Muscle of back (tissue), 11 donors: Measurements from ENCODE around the gene VASN. TPM values are rescaled to one million over a fixed set of nuclear protein-coding genes. Genes with fewer than 3 reads are reported as not detected.
"Not testable (repeated sequence)": the region's sequence is repeated elsewhere in the genome, so short reads cannot be mapped to it uniquely, and the experiment has no call there.

Experiments
- DNase-seq, 3 donors: peaks; one replicate each; pipeline versions ENCODE4 v3.0.0 to v3.0.0-alpha.2; 2013
- polyA plus RNA-seq, 10 donors: library from polyadenylated mRNA; unstranded; fragments of 120-200 nt; gene quantifications; one replicate each; pipeline ENCODE4 v1.2.1, GENCODE V29; 2013; ENCODE audit not compliant: insufficient read length in 10 of 10

Gene VASN
- polyA plus RNA-seq, 10 donors: 9.5 to 26.6 (median 14.3) TPM

- no peak for DNase-seq
These were observed 36.7 kb upstream of the VASN start for GRCh38 chr16:4334724-4335495.

GRCh38 chr16:4336701-4337539 lies 34.7 kb upstream of the VASN start:
- DNase-seq: no peak

GRCh38 chr16:4337540-4338088 lies 34.0 kb upstream of the VASN start:
- DNase-seq: no peak

DNA sequence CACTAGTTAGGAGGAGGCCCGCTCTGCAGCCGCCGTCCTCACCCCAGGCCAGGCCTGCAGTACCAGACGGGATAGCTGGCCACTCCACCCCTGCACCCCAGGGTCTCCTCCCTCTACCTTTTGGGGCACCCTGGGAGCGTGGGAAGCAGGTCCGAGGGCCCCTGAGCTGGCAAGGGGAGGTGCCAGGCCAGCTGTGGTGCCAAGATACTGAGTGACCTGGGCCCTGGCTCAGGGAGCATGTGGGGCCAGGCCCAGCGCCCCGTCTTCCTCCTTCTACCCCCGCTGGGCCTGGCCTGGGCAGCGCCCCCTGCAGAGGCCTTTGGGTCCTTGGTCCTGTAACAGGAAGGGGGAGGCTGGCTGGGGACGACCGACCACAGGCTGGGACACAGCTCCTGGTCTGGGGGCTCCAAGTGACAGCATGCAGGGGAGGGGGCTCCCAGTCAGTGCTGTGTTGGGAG lies 33.5 kb upstream of the VASN start:
- DNase-seq: no peak

DNA sequence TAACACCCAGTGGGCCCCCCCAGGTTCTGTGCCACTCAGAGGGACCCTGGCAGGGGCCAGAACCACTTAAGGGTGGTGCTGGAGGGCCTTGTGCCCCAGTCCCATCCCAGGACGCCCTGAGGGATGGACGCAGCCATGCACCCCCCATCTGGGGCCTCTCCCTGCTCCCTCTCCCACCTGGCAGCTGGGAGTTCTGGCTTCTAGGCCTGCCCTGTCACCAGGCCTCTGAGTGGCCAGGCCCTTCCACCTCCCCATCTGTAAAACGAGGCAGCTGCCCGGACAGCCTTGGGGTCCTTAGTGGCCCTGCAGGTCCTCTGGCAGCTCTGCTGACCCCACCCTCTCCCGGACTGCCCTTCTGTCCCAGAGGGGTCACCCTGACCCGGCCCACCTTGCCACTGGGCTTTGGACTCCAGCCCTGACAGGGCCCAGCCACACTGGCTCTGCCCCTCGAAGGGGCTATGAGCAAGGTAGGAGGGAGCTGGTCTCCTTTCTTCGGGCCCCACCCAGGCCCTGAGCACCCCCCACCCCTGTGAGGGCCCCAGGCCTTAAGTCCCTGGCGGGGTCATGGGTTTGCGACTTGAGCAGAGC lies 32.8 kb upstream of the VASN start:
- DNase-seq: peak in 1 of 3 donors; percentile 31

DNA sequence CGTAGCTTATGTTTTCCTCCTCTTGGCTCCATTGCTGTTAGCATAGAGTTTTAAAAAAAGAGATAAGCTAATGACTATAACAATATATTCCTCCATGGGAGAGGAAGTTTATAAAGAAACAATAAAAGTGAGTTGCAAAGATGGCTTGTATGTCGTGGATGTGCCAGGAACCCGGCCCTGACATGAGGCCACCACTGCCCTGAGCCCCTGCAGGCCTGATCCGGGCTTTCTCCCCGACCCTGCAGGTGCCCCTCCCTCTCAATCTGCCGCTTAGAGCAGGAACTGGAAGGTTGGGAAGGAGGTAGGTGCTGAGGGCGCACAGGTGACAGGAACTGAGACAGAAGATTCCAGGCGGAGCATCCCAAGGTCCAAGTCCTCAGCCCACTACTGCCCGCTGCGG lies 32.2 kb upstream of the VASN start:
- no peak for DNase-seq

DNA sequence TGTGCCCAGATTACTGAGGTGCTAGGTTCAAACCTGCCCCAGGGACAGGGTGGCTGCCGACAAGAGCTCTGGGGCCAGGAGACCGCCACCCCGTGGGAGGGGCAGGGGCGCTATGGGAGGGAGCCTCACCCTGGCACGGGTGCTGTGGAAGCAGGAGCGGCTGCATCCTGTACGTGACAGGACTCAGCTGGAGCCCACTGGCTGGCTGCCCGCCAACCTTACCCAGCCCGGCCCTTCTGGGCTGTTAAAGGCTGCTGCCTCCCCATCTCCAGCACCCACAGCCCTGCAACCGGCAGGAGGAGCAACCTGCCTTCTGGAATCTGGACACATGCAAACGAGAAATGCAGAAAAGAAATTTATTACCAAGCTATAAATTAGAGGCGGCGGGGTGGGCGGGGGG lies 31.7 kb upstream of the VASN start:
- DNase-seq: peak in 1 of 3 donors; percentile 61

DNA sequence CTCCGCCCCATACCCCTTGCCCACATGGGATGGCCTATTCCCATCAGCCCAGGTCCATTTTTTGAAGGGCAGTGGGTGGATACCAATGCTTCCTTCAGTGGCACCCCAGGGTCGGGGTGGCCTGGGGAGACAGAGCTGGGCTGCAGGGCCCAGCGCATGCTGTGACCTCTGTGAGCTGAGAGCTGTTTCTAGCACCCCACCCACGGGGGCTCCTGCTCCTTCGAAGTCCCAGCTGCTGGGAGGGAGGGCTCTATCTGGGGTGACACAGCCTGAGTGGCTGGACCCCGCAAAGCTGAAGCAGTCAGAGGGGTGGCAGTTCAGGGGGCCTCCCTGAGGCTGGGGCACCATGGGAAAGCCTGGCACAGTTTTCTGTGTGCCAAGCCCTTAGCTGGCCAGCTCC lies 31.2 kb upstream of the VASN start:
- DNase-seq: no peak

GRCh38 chr16:4341250-4341649 lies 30.4 kb upstream of the VASN start:
- DNase-seq: no peak

DNA sequence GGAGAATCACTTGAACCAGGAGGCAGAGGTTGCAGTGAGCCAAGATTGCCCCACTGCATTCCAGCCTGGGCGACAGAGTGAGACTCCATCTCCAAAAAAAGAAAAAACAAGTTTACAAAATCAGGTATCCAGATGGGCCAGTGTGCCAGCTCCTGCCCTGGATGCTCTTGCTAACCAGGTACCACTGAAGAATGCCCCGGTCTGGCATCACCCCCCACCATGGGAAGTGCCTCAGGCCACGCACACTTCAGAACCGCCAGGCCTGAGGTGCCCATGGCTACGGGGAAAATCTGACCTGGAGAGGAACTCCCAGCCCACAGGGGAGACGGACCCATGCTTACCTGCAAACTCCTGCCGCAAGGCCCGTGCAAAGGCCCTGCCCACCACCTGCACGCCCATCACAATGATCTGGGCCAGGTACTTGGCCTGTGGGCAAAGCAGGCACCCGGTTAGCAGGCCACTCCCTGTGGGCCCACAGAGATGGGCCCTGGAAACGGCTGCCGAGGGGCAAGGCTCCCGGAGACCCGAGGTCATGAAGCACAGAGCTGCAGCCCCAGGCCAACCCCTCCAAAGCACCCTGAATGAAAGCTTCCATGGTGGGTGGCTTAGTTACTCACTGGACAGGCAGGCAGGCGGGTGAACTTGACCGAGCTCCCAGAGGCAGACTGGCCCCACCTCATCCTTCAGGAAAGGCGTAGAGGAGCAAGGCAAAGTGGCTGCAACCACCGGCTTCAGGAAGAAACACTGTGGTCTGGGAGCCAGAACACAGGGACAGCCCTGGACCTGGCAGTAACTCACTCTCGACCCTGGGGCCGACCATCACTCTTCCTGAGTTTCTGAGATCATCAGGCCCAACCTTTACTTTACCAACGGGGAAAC lies 28.5 kb upstream of the VASN start:
- DNase-seq: no peak

- not testable (repeated sequence) for DNase-seq
These were observed 27.2 kb upstream of the VASN start for GRCh38 chr16:4344300-4344982.

DNA sequence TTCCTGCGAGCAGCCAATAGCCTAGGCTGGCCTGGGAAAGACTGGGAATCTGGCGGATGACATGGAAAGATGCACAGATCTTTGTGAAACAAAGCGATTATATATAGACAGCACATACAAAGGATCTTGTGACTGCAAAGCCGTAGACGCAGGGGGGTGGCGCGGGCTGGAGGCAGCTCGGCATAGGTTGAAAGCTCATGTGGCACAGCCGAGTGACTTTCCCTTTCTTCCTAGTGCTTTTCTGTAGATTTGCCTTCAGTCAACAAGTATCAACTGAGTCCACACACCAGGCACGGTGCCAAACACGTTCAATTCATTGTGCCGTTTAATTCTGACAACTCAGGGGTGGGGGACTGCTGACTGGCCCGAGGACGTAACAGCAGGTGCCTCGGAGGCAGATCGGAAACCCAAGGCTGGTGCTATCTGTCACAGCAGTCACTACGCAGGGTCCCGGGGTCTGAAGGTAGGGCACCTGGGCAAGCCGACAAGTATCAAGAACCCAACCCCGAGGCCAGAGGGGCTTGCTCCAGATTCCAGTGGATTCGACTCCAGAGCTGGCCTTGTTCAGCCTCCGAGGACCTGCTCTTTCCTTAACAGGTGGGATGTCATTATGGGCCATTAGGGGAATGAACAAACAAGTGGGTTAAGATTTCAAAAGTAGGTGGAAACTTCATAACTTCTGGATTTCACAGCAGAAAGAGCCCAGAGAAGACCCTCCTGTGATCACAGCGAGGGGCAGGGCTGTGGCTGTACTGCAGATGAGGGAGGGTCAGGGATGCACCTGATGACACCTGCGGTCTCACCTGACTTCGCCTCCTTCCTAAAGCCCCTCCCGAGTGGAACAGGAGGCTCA lies 26.4 kb upstream of the VASN start:
- no peak for DNase-seq

- DNase-seq: no peak
These were observed 25.5 kb upstream of the VASN start for GRCh38 chr16:4345836-4346781.

GRCh38 chr16:4347010-4347409 lies 24.6 kb upstream of the VASN start:
- no peak for DNase-seq

DNA sequence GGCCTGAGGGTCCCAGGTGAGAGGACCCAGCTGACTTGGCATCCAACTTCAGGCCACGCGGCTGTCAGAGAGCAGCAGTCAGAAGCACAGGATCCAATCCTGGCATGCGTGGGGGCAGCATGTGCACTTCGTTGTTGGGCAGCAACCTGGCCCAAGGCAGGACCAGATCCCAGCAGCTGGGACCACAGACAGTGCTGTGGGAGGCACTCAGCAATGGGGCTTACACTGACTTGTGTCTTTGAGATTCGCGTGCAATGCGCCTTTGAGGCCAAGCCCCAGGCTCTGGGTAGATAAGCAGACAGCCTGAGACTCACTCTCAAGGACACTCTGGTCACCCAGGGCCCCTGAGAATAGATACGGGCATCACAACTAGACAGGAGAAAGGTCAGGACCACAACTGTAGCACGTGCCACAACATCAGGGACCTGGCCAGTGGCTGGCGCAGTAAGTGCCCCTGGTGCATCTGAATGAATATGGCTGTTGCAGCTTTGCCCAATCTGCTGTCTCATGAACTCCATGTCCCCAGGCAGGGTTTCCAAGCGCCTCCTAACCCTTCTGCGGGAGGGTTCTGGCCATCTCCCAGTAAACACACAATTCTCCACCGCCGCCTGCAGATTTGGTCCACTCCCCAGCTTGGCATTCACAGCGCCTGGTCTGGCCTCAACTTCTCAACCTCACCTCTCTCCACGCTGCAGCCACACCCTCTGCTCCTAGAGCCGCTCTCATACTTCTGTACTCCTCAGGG lies 23.7 kb upstream of the VASN start:
- no peak for DNase-seq

DNA sequence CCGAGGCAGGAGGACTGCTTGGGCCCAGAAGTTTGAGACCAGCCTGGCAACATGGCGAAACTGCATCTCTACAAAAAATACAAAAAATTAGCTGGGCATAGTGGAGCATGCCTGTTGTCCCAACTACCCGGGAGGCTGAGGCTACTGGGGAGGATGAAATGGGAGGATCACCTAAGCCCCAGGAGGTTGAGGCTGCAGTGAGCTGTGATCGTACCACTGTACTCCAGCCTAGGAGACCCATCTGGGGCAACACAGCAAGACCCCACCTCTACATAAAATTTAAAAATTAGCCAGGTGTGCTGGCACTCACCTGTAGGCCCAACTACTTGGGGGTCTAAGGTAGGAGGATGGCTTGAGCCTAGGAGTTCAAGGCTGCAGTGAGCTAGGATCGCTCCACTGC lies 22.3 kb upstream of the VASN start:
- DNase-seq: no peak

DNA sequence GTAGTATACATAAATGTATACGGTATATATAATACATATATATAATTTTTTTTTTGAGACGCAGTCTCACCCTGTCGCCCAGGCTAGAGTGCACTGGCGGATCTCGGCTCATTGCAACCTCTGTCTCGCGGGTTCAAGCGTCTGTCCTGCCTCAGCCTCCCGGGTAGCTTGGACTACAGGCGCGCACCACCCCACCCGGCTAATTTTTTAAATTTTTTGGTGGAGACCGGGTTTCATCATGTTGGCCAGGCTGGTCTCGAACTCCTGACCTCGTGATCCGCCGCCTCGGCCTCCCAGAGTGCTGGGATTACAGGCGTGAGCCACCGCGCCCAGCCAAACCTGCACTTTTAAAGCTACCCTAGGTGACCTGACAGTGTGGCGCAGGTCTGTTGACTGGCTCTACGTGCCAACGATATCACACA lies 21.3 kb upstream of the VASN start:
- DNase-seq: no peak
